HUDEP-2 (cell line): Measurements from ENCODE around the gene CCDC87.
A peak's percentile ranks its signal among the peaks of the same experiment; 100 is the strongest.
"Not testable (repeated sequence)": the region's sequence is repeated elsewhere in the genome, so short reads cannot be mapped to it uniquely, and the experiment has no call there.

Experiments
- DNase-seq, 76 experiments: peaks; one replicate each; lab custom pipeline; 2025; ENCODE audit not compliant: unreplicated experiment in 76 of 76; lab: John Stamatoyannopoulos, UW

Gene CCDC87

GRCh38 chr11:66557733-66558326, 35.0 kb downstream of the CCDC87 start:
- no peak for DNase-seq

- DNase-seq = no peak
Measured at GRCh38 chr11:66556086-66556485, 36.8 kb downstream of the CCDC87 start.

- DNase-seq = no peak
Measured at GRCh38 chr11:66555416-66555815, 37.4 kb downstream of the CCDC87 start.

GRCh38 chr11:66554602-66555001, 38.3 kb downstream of the CCDC87 start:
- DNase-seq = no peak

GRCh38 chr11:66550887-66551286, 42.0 kb downstream of the CCDC87 start:
- DNase-seq = no peak

GRCh38 chr11:66549696-66550095, 43.2 kb downstream of the CCDC87 start:
- no peak for DNase-seq

GRCh38 chr11:66548774-66549630, 43.9 kb downstream of the CCDC87 start:
- no peak for DNase-seq

- no peak for DNase-seq
Measured at GRCh38 chr11:66548041-66548440, 44.8 kb downstream of the CCDC87 start.

- no peak for DNase-seq
Measured at GRCh38 chr11:66547662-66548009, 45.2 kb downstream of the CCDC87 start.

GRCh38 chr11:66546966-66547661, 45.7 kb downstream of the CCDC87 start:
- DNase-seq = no peak

GRCh38 chr11:66546368-66546965, 46.4 kb downstream of the CCDC87 start, which contains the start of gene ACTN3:
ACTN3 (plus strand) TSS chr11:66546903; CDS start chr11:66546938, 35 bp downstream.
- peak in 1 of 76 experiments; percentile 77 for DNase-seq

- peak in 74 of 76 experiments; percentile 75 to 97 (median 93) for DNase-seq
Measured at GRCh38 chr11:66545701-66546367, 47.0 kb downstream of the CCDC87 start, which contains the start of gene ZDHHC24. ZDHHC24 (minus strand) TSS chr11:66546048; CDS start chr11:66546003, 45 bp downstream.

- DNase-seq = not testable (repeated sequence)
Measured at GRCh38 chr11:66544952-66545351, 47.9 kb downstream of the CCDC87 start.

- DNase-seq = peak in 1 of 76 experiments; percentile 17
Measured at GRCh38 chr11:66543263-66544107, 49.4 kb downstream of the CCDC87 start.

- no peak for DNase-seq
Measured at GRCh38 chr11:66542362-66542761, 50.5 kb downstream of the CCDC87 start.

GRCh38 chr11:66541892-66542291, 51.0 kb downstream of the CCDC87 start:
- DNase-seq = no peak

- DNase-seq = not testable (repeated sequence)
Measured at GRCh38 chr11:66540598-66540997, 52.3 kb downstream of the CCDC87 start.
